Measurements from ENCODE around the gene SLAMF1. TPM values are rescaled to one million over a fixed set of nuclear protein-coding genes. Genes with fewer than 3 reads are reported as not detected.

The SLAMF1 gene
- total and polyA plus RNA-seq, 9 of the 15 experiments (the other 6 are each of a cell fraction or from before 2014, with no cell fraction given), result 0.04 to 0.17 (median 0.11) TPM; not detected in 4

GRCh38 chr1:160656737-160657136 lies 9.9 kb upstream of the SLAMF1 start:
- Histone ChIP-seq H4K20me1 (replicated peaks; ENCODE audit: control insufficient read depth, insufficient read depth, low read length) (no peaks in the 10 kb centered on the region), H3K27ac (ENCODE audit: extremely low read depth, low read depth, low read length) (no peak overlapping the region), H3K9ac (ENCODE audit: insufficient read depth in 1 of 2, low read depth in 2 of 2, low read length in 2 of 2) (no peak overlapping the region), H3K79me2 (ENCODE audit: control insufficient read depth, insufficient read depth, low read length) (no peaks in the 10 kb centered on the region), H3K9me3 (replicated peaks; ENCODE audit: control insufficient read depth, insufficient read depth, low read depth, low read length) (no peaks in the 10 kb centered on the region), H3K4me2 (ENCODE audit: insufficient read depth, low read length) (no peak overlapping the region), H2AFZ (ENCODE audit: low read depth, low read length) (no peak overlapping the region), H3K27me3 (ENCODE audit: control insufficient read depth in 2 of 2, insufficient read depth in 2 of 2, low read length in 2 of 2) (no peaks in the 10 kb centered on the region), H3K4me3 (no peak overlapping the region), H3K36me3 (ENCODE audit: control insufficient read depth, insufficient read depth, low read length) (no peaks in the 10 kb centered on the region), H3K9me1 (ENCODE audit: control insufficient read depth, insufficient read depth, low read length) (no peaks in the 10 kb centered on the region), H3K4me1 (replicated peaks in 1 of 2; ENCODE audit: control insufficient read depth in 2 of 2, insufficient read depth in 2 of 2, low read length in 2 of 2) (peaks cover 0 to 29% of the 10 kb centered on the region in 2 experiments)
- in situ Hi-C loops (cut with MboI) (no loop called here), intact Hi-C loops (cut with micrococcal nuclease) (no loop called here)
- ATAC-seq (no peak), FAIRE-seq (no peak), DNase-seq (ENCODE audit: extremely low read depth in 1 of 4, low spot score in 3 of 4) (no peak)
- ChIA-PET CTCF (ENCODE audit: low intra/inter-chr PET ratio) (no interaction called here), POLR2A (interaction anchor here (1.2 kb wide), 1 partner anchor 10 kb away, joined by 5 read pairs; the partner anchor contains the start of gene SLAMF1)
- TF ChIP-seq ZNF24 (IDR thresholded peaks at IDR 0.05), result no peak
- whole genome bisulfite sequencing (ENCODE audit: insufficient coverage, low coverage, missing lambda C conversion rate), result 72% methylated on average over 3 of the region's 3 CpGs
- BruUV-seq (replicated peaks), result no TSS peak

GRCh38 chr1:160653620-160654016 lies 6.8 kb upstream of the SLAMF1 start:
- no TSS peak for BruUV-seq (replicated peaks)
- FAIRE-seq (no peak), DNase-seq (ENCODE audit: extremely low read depth in 1 of 4, low spot score in 3 of 4) (no peak), ATAC-seq (no peak)
- peaks cover 2% of the 10 kb centered on the region; the same call in 1 of the 2 replicates for H3K9me3 ChIP-seq (replicated peaks; ENCODE audit: control insufficient read depth, insufficient read depth, low read depth, low read length)
- no peaks in the 10 kb centered on the region for H4K20me1 ChIP-seq (replicated peaks; ENCODE audit: control insufficient read depth, insufficient read depth, low read length)
- no peak overlapping the region for H2AFZ ChIP-seq (ENCODE audit: low read depth, low read length)
- no peak overlapping the region for H3K27ac ChIP-seq (ENCODE audit: extremely low read depth, low read depth, low read length)
- no peak overlapping the region for H3K4me3 ChIP-seq
- H3K9ac ChIP-seq (ENCODE audit: insufficient read depth in 1 of 2, low read depth in 2 of 2, low read length in 2 of 2), result no peak overlapping the region
- intact Hi-C loops (cut with micrococcal nuclease) (no loop called here), in situ Hi-C loops (cut with MboI) (no loop called here)
- peaks cover 0 to 30% of the 10 kb centered on the region in 2 experiments for H3K4me1 ChIP-seq (replicated peaks in 1 of 2; ENCODE audit: control insufficient read depth in 2 of 2, insufficient read depth in 2 of 2, low read length in 2 of 2)
- H3K27me3 ChIP-seq (ENCODE audit: control insufficient read depth in 2 of 2, insufficient read depth in 2 of 2, low read length in 2 of 2), result no peaks in the 10 kb centered on the region
- no peaks in the 10 kb centered on the region for H3K79me2 ChIP-seq (ENCODE audit: control insufficient read depth, insufficient read depth, low read length)
- CTCF ChIA-PET (ENCODE audit: low intra/inter-chr PET ratio), result no interaction called here
- H3K4me2 ChIP-seq (ENCODE audit: insufficient read depth, low read length), result no peak overlapping the region
- POLR2A ChIA-PET, result no interaction called here
- TF ChIP-seq, protein P1, sequence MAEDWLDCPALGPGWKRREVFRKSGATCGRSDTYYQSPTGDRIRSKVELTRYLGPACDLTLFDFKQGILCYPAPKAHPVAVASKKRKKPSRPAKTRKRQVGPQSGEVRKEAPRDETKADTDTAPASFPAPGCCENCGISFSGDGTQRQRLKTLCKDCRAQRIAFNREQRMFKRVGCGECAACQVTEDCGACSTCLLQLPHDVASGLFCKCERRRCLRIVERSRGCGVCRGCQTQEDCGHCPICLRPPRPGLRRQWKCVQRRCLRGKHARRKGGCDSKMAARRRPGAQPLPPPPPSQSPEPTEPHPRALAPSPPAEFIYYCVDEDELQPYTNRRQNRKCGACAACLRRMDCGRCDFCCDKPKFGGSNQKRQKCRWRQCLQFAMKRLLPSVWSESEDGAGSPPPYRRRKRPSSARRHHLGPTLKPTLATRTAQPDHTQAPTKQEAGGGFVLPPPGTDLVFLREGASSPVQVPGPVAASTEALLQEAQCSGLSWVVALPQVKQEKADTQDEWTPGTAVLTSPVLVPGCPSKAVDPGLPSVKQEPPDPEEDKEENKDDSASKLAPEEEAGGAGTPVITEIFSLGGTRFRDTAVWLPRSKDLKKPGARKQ (CRISPR knock-in tag; IDR thresholded peaks at IDR 0.05), result no peak
- TF ChIP-seq ILF3 (IDR thresholded peaks at IDR 0.05; ENCODE audit: borderline replicate concordance), result no peak
- WGBS (ENCODE audit: insufficient coverage, low coverage, missing lambda C conversion rate), result 80% methylated on average over 2 of the region's 2 CpGs
- no peaks in the 10 kb centered on the region for H3K9me1 ChIP-seq (ENCODE audit: control insufficient read depth, insufficient read depth, low read length)
- H3K36me3 ChIP-seq (ENCODE audit: control insufficient read depth, insufficient read depth, low read length), result no peaks in the 10 kb centered on the region
